DOHH2 (cell line): ENCODE measurements around the gene SEMA5A.

Experiments used
- CTCF ChIP-seq: fragments of 200-600 bp; sonication (generic); IDR thresholded peaks from one replicate; pipeline ENCODE4 v1.5.1; 2014; ENCODE audit warnings: antibody characterized with exemption, mild to moderate bottlenecking, low read depth, low read length; ENCODE audit not compliant: poor library complexity, severe bottlenecking
- EZH2phosphoT487 ChIP-seq: fragments of 200-600 bp; sonication (generic); IDR thresholded peaks from 2 replicates; pipeline ENCODE4 v1.6.1; 2017; ENCODE audit warnings: borderline replicate concordance, mild to moderate bottlenecking, antibody characterized with exemption, low read length, moderate library complexity, mixed read lengths

- TF ChIP-seq CTCF (no peak), EZH2phosphoT487 (no peak)
Measured at GRCh38 chr5:9500193-9500592, 45.7 kb downstream of the SEMA5A start.
